ENCODE data around the gene FXYD5. TPM values are rescaled to one million over a fixed set of nuclear protein-coding genes. Genes with fewer than 3 reads are reported as not detected.
A peak's percentile ranks its signal among the peaks of the same experiment; 100 is the strongest.

Gene FXYD5
- total RNA-seq, 1 donor from 2014 or later: 124 TPM

DNA sequence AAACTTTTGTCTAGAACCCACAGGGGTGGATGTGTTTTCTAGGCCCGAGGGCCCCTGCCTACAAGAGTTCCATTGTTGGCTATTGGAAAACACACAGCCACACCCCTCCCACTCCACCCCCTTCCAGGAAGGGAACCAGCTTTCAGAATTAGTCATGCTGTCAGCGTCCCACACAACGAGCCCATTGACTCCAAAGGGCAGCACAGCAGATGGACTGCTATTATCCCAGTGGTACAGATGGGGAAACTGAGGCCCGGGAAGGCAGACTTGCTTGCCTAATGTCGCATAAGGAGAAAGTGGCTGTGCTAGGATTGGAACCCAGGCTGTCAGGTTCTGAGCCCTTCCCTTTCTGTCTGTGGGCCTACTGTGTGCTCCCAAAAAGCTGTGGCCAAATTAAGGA, 47.0 kb upstream of the FXYD5 start:
- H3K27ac ChIP-seq: no peak overlapping the region
- intact Hi-C loops (cut with DNase I): no loop called here

GRCh38 chr19:35108730-35109129, 45.8 kb upstream of the FXYD5 start:
- no peak for TF ChIP-seq CTCF (IDR thresholded peaks at IDR 0.05)
- no peaks in the 10 kb centered on the region for H3K36me3 ChIP-seq
- no peak overlapping the region for H3K27ac ChIP-seq
- ATAC-seq (no peak), DNase-seq (no peak)
- no peak overlapping the region for H3K4me3 ChIP-seq
- no peaks in the 10 kb centered on the region for H3K27me3 ChIP-seq
- intact Hi-C loops (cut with DNase I): no loop called here
- no peaks in the 10 kb centered on the region for H3K4me1 ChIP-seq
- no peaks in the 10 kb centered on the region for H3K9me3 ChIP-seq

More for the DNA sequence above, 47.0 kb upstream of the FXYD5 start:
- DNase-seq: no peak
- peak; percentile 64 for ATAC-seq
- Histone ChIP-seq H3K4me1 (no peaks in the 10 kb centered on the region), H3K4me3 (no peak overlapping the region), H3K9me3 (no peaks in the 10 kb centered on the region), H3K27me3 (no peaks in the 10 kb centered on the region), H3K36me3 (no peaks in the 10 kb centered on the region)
- TF ChIP-seq CTCF (IDR thresholded peaks at IDR 0.05): no peak

- Histone ChIP-seq H3K27me3 (no peaks in the 10 kb centered on the region), H3K4me3 (no peak overlapping the region), H3K9me3 (no peaks in the 10 kb centered on the region), H3K36me3 (no peaks in the 10 kb centered on the region), H3K27ac (no peak overlapping the region), H3K4me1 (peaks cover 5% of the 10 kb centered on the region)
- DNase-seq: no peak
- no peak for TF ChIP-seq CTCF (IDR thresholded peaks at IDR 0.05)
- intact Hi-C loops (cut with DNase I): no loop called here
- ATAC-seq: no peak
These were observed 45.0 kb upstream of the FXYD5 start for GRCh38 chr19:35109395-35110112.

- no peak overlapping the region for H3K4me3 ChIP-seq
- H3K4me1 ChIP-seq: peaks cover 11% of the 10 kb centered on the region
- no peak for TF ChIP-seq CTCF (IDR thresholded peaks at IDR 0.05)
- no peaks in the 10 kb centered on the region for H3K36me3 ChIP-seq
- no peak for DNase-seq
- no peaks in the 10 kb centered on the region for H3K9me3 ChIP-seq
- ATAC-seq: no peak
- no peak overlapping the region for H3K27ac ChIP-seq
- H3K27me3 ChIP-seq: no peaks in the 10 kb centered on the region
- intact Hi-C loops (cut with DNase I): no loop called here
These were observed 43.6 kb upstream of the FXYD5 start for GRCh38 chr19:35110974-35111373.

DNA sequence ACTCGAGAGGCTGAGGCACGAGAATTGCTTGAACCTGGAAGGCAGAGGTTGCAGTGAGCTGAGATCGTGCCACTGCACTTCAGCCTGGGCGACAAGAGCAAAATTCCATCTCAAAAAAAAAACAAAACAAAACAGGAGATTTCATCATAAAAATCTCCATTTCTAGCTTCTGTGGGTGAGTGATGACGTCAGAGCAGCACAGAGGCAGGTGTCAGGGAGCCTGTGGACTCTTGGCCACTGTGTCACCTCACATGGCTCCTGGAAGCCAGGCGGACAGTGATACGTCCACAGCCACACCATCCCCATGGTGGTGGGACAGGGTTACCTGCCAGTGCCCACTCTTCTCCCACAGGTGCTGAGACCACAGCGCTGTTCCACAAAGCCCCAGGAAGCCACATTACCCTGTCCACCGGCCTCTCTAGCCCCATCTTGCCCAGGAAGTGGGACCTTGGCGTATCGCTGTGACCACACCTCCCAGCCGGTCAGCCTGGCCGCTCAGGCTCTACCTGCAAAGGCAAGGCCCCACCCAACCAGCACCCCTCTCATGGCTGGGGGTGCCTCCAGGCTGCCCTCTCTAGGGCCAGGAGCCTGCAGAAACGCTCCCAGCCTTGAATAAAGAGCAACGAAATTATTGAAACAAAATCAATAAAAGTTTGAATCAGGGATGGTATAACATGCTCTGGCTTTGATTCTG, 41.4 kb upstream of the FXYD5 start:
- ATAC-seq (no peak), DNase-seq (no peak)
- Histone ChIP-seq H3K4me1 (peaks cover 11% of the 10 kb centered on the region), H3K9me3 (no peaks in the 10 kb centered on the region), H3K27ac (no peak overlapping the region), H3K36me3 (no peaks in the 10 kb centered on the region), H3K27me3 (no peaks in the 10 kb centered on the region), H3K4me3 (no peak overlapping the region)
- intact Hi-C loops (cut with DNase I): no loop called here
- TF ChIP-seq CTCF (IDR thresholded peaks at IDR 0.05): no peak
